AG04450 (cell line): ENCODE results near the gene ARL14EPL. TPM values are rescaled to one million over a fixed set of nuclear protein-coding genes. Genes with fewer than 3 reads are reported as not detected.
"Not testable (repeated sequence)": the region's sequence is repeated elsewhere in the genome, so short reads cannot be mapped to it uniquely, and the experiment has no call there.

Source experiments
- CTCF ChIA-PET: fragments of 300-600, 350-600 bp; formaldehyde crosslinking; extraction: SDS; loops from one replicate; lab custom pipeline; 2022; ENCODE audit warnings: antibody characterized with exemption, inconsistent platforms; lab: Charles Lee
- POLR2A ChIA-PET: fragments of 350-600 bp; formaldehyde crosslinking; extraction: SDS; loops from one replicate; lab custom pipeline; 2021; ENCODE audit warnings: antibody characterized with exemption, inconsistent platforms; lab: Yijun Ruan, JAX
- DNase-seq: peaks from one replicate; pipeline ENCODE4 v3.0.0-alpha.2; 2011; ENCODE audit warnings: low read depth, low spot score
- H3K27ac ChIP-seq: one replicate; pipeline ENCODE4 v1.5.1; 2012; ENCODE audit warnings: low read depth, low read length, control low read depth
- H3K27me3 ChIP-seq: one replicate; pipeline ENCODE4 v1.6.0; 2012; ENCODE audit warnings: low read length; ENCODE audit not compliant: control insufficient read depth, insufficient read depth
- H3K4me3 ChIP-seq: 2 replicates; pipeline ENCODE4 v1.5.1; 2011; ENCODE audit warnings: mild to moderate bottlenecking, low read depth, low read length, control low read depth
- H3K9me3 ChIP-seq: 2 replicates; pipeline ENCODE4 v1.5.1; 2012; ENCODE audit warnings: low read length; ENCODE audit not compliant: control insufficient read depth, insufficient read depth
- polyA plus RNA-seq: library from polyadenylated mRNA; depleted of rRNA; stranded (reverse); fragments of >200 nt; gene quantifications from 2 replicates; pipeline ENCODE4 v1.2.3, GENCODE V29; 2011; rRNA removed
- TF ChIP-seq, protein P1 (sequence below): IDR thresholded peaks from 2 replicates; pipeline ENCODE4 v1.5.1; 2011; ENCODE audit warnings: low read depth, low read length, control low read depth, inconsistent platforms

ARL14EPL gene
- polyA plus RNA-seq, 1 experiment: 0.05 TPM

DNA sequence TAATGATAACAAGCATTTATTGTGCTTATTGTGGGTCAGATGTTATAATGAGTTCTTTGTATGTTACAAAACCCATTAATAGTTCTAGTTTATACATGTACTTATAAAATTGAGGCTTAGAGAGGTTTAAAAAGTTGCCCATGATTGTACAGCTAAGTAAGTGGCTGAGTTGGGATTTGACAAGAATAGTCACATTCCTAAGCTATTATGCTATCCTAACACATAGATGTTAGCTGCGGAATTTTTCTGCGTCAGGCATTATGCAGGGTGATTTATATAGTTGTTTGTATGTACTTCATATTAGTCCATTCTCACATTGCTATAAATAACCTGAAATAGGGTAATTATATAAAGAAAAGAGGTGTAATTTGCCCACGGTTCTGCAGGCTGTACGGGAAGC is 65.0 kb downstream of the ARL14EPL start:
- CTCF ChIA-PET: no interaction called here
- no peak overlapping the region for H3K4me3 ChIP-seq
- POLR2A ChIA-PET: no interaction called here
- H3K27ac ChIP-seq: no peak overlapping the region
- TF ChIP-seq, protein P1, sequence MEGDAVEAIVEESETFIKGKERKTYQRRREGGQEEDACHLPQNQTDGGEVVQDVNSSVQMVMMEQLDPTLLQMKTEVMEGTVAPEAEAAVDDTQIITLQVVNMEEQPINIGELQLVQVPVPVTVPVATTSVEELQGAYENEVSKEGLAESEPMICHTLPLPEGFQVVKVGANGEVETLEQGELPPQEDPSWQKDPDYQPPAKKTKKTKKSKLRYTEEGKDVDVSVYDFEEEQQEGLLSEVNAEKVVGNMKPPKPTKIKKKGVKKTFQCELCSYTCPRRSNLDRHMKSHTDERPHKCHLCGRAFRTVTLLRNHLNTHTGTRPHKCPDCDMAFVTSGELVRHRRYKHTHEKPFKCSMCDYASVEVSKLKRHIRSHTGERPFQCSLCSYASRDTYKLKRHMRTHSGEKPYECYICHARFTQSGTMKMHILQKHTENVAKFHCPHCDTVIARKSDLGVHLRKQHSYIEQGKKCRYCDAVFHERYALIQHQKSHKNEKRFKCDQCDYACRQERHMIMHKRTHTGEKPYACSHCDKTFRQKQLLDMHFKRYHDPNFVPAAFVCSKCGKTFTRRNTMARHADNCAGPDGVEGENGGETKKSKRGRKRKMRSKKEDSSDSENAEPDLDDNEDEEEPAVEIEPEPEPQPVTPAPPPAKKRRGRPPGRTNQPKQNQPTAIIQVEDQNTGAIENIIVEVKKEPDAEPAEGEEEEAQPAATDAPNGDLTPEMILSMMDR: no peak
- H3K9me3 ChIP-seq: no peaks in the 10 kb centered on the region
- H3K27me3 ChIP-seq: no peaks in the 10 kb centered on the region
- DNase-seq: no peak

DNA sequence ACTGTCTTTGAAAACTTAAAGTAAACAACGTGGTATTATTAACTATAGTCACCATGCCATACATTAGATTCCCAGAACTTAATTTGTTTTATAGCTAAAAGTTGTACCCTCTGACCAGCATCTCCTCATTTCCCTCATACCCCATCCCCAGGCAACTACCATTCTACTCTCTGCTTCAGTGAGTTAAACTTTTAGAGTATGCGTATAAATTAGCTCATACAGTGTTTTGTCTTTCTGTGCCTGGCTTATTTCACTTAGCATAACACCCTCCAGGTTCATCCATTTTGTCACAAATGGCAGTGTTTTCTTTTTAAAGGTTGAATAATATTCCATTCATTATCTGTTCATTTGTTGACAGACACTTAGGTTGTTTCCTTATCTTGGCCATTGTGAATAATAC is 66.7 kb downstream of the ARL14EPL start:
- TF ChIP-seq, protein P1: no peak
- ChIA-PET CTCF (no interaction called here), POLR2A (no interaction called here)
- Histone ChIP-seq H3K27ac (no peak overlapping the region), H3K4me3 (no peak overlapping the region), H3K27me3 (no peaks in the 10 kb centered on the region), H3K9me3 (no peaks in the 10 kb centered on the region)
- DNase-seq: no peak

DNA sequence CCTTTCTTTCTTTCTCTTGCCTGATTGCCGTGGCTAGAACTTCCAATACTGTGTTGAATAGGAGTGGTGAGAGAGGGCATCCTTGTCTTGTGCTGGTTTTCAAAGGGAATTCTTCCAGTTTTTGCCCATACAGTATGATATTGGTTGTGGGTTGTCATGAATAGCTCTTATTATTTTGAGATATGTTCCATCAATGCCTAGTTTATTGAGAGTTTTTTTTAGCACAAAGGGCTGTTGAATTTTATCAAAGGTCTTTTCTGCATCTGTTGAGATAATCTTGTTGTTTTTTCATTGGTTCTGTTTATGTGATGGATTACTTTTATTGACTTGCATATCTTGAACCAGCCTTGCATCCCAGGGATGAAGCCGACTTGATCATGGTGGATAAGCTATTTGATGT is 72.7 kb downstream of the ARL14EPL start:
- CTCF ChIA-PET, H3K27ac ChIP-seq, DNase-seq, H3K27me3 ChIP-seq, H3K4me3 ChIP-seq, POLR2A ChIA-PET, H3K9me3 ChIP-seq: not testable (repeated sequence)

Other genes starting within 250 kb of the ARL14EPL start
- gene CDO1, start 215.8 kb upstream of the ARL14EPL start, polyA plus RNA-seq: 2.0 and 2.2 TPM in 2 replicates
- gene ATG12, start 190.9 kb upstream of the ARL14EPL start, polyA plus RNA-seq: 112 and 154 TPM in 2 replicates
- gene AP3S1, start 190.5 kb upstream of the ARL14EPL start, polyA plus RNA-seq: 109 and 171 TPM in 2 replicates
- gene LVRN, start 70.0 kb upstream of the ARL14EPL start, polyA plus RNA-seq: 0.22 and 0.53 TPM in 2 replicates
- 19.1 and 28.2 TPM in 2 replicates for gene COMMD10, start 52.6 kb downstream of the ARL14EPL start, polyA plus RNA-seq